Adrenal gland (tissue), 5 donors: ENCODE results near the gene GPC6.

Experiments
- CTCF ChIP-seq, 6 experiments: fragments of 450-650 bp in 4 of 6; fragments of 200-600 bp in 2 of 6; sonication (generic) in 1 of 6; IDR thresholded peaks; 1 replicate in 5 of 6; 2 replicates in 1 of 6; pipeline versions ENCODE4 v1.5.1 to v1.8.0; 2016 to 2021; ENCODE audit warnings: antibody characterized with exemption in 6 of 6, mild to moderate bottlenecking in 2 of 6, moderate library complexity in 1 of 6
- POLR2A ChIP-seq, 2 donors: fragments of 450-650 bp; IDR thresholded peaks; one replicate each; pipeline ENCODE4 v1.6.1; 2017; ENCODE audit warnings: antibody characterized with exemption in 2 of 2, mild to moderate bottlenecking in 2 of 2, moderate library complexity in 1 of 2
- donor health status: DM: no; HTN: no; CAD: no.

- no peak for TF ChIP-seq CTCF (IDR thresholded peaks at IDR 0.05)
- no peak for TF ChIP-seq POLR2A (IDR thresholded peaks at IDR 0.05)
Observed at GRCh38 chr13:93744033-93744432, 517.4 kb downstream of the GPC6 start.
